Astrocyte of the spinal cord (primary cell): Measurements from ENCODE around the gene COL5A1.

ENCODE experiments used
- DNase-seq: peaks from one replicate; pipeline ENCODE4 v3.0.0; 2011; ENCODE audit warnings: low read depth, low spot score
- H3K4me3 ChIP-seq: 2 replicates; pipeline ENCODE4 v1.5.1; 2011; ENCODE audit warnings: low read depth, mild to moderate bottlenecking, low read length, moderate library complexity
- CTCF ChIP-seq: IDR thresholded peaks from 2 replicates; pipeline ENCODE4 v1.5.1; 2012; ENCODE audit warnings: low read depth, mild to moderate bottlenecking, low read length, inconsistent platforms
- in situ Hi-C: cut with HindIII; loops from 2 replicates; pipeline ENCODE4 v1.10.0; 2017; ENCODE audit warnings: low sequenced_read_pairs

The COL5A1 gene

GRCh38 chr9:134886413-134886913 lies 244.9 kb downstream of the COL5A1 start:
- no peak overlapping the region for H3K4me3 ChIP-seq
- no peak for DNase-seq
- TF ChIP-seq CTCF, result no peak
- in situ Hi-C loops, result no loop called here

- in situ Hi-C loops, result no loop called here
- no peak for TF ChIP-seq CTCF
- no peak overlapping the region for H3K4me3 ChIP-seq
- DNase-seq, result no peak
Observed at GRCh38 chr9:134887219-134887618, 245.6 kb downstream of the COL5A1 start.

- no peak overlapping the region for H3K4me3 ChIP-seq
- in situ Hi-C loops, result no loop called here
- no peak for DNase-seq
- TF ChIP-seq CTCF, result no peak
Observed at GRCh38 chr9:134887686-134888602, 246.3 kb downstream of the COL5A1 start.

GRCh38 chr9:134888603-134889190 lies 247.1 kb downstream of the COL5A1 start:
- no peak for TF ChIP-seq CTCF
- in situ Hi-C loops, result no loop called here
- DNase-seq, result no peak

GRCh38 chr9:134889386-134890154 lies 248.0 kb downstream of the COL5A1 start:
- in situ Hi-C loops, result no loop called here
- TF ChIP-seq CTCF, result no peak
- H3K4me3 ChIP-seq, result no peak overlapping the region
- no peak for DNase-seq

More at GRCh38 chr9:134888603-134889190, 247.1 kb downstream of the COL5A1 start:
- H3K4me3 ChIP-seq, result no peak overlapping the region

GRCh38 chr9:134890155-134890495 lies 248.5 kb downstream of the COL5A1 start:
- in situ Hi-C loops, result no loop called here
- H3K4me3 ChIP-seq, result no peak overlapping the region
- no peak for TF ChIP-seq CTCF
- DNase-seq, result no peak
